Astrocyte (in vitro differentiated cells and primary cell): ENCODE measurements around the gene C1orf141.
"Not testable (repeated sequence)": the region's sequence is repeated elsewhere in the genome, so short reads cannot be mapped to it uniquely, and the experiment has no call there.

Source experiments
- CTCF ChIP-seq: IDR thresholded peaks from 2 replicates; pipeline ENCODE4 v1.5.1; 2011; ENCODE audit warnings: low read depth, mild to moderate bottlenecking, inconsistent platforms, low read length, moderate library complexity; ENCODE audit not compliant: insufficient read depth
- EZH2 ChIP-seq: IDR thresholded peaks from 2 replicates; pipeline ENCODE4 v1.6.1; 2012; ENCODE audit warnings: mild to moderate bottlenecking, low read length, inconsistent platforms; ENCODE audit not compliant: insufficient read depth

DNA sequence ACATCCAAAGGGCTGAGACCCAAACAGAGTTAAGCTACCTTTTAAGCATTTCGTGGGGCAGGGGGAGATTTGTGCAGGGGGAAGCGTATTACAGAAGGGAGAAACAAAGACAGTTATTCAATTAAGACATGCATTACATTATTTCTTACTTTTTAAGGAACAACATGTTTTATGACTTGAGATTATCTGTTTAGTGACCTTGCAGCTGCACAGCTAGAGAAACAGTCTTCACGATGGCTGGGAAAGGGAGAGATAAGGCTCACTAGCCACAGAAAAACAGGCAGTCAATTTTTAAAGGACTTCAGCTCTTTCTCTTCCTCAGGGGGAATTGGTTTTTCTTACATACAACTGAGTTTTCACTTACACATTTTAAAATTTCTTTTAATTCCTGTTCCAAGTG lies 7.1 kb upstream of the C1orf141 start:
- TF ChIP-seq EZH2, CTCF: not testable (repeated sequence)
